Adrenal gland (tissue), 5 donors: ENCODE data around the gene ILK.

ENCODE experiments used
- CTCF ChIP-seq, 6 experiments: fragments of 450-650 bp in 4 of 6; fragments of 200-600 bp in 2 of 6; sonication (generic) in 1 of 6; IDR thresholded peaks; 1 replicate in 5 of 6; 2 replicates in 1 of 6; pipeline versions ENCODE4 v1.5.1 to v1.8.0; 2016 to 2021; ENCODE audit warnings: antibody characterized with exemption in 6 of 6, mild to moderate bottlenecking in 2 of 6, moderate library complexity in 1 of 6
- POLR2A ChIP-seq, 2 donors: fragments of 450-650 bp; IDR thresholded peaks; one replicate each; pipeline ENCODE4 v1.6.1; 2017; ENCODE audit warnings: antibody characterized with exemption in 2 of 2, mild to moderate bottlenecking in 2 of 2, moderate library complexity in 1 of 2
- donor health status: DM: no; HTN: no; CAD: no.

- TF ChIP-seq POLR2A (IDR thresholded peaks at IDR 0.05) (peak; percentile 41 to 75), CTCF (IDR thresholded peaks at IDR 0.05) (no peak)
Measured at GRCh38 chr11:6606471-6607189, 3.1 kb downstream of the ILK start.
